K562 (cell line): ENCODE data around the gene MGST2. TPM values are rescaled to one million over a fixed set of nuclear protein-coding genes. Genes with fewer than 3 reads are reported as not detected.

Experiments
- ATAC-seq: fragments of 200-7000 bp; cut with Tn5 transposase; 3 replicates; pipeline ENCODE4 v1.9.1; 2020; ENCODE audit warnings: moderate library complexity
- BruUV-seq: library from RNA; stranded (reverse); fragments of 400-500 nt; replicated peaks from 2 replicates; lab custom pipeline; 2021; lab: Mats Ljungman, UMichigan
- CTCF ChIA-PET: fragments of 300-600 bp; formaldehyde crosslinking; extraction: SDS; loops from one replicate; lab custom pipeline; 2021; ENCODE audit warnings: low intra/inter-chr PET ratio; lab: Yijun Ruan, JAX
- POLR2A ChIA-PET: fragments of 300-600, 350-650 bp; sonication (Branson Sonifier 250); formaldehyde crosslinking; extraction: SDS; loops from one replicate; lab custom pipeline; 2021; ENCODE audit warnings: antibody characterized with exemption, inconsistent platforms; lab: Yijun Ruan, JAX
- DNase-seq, 4 experiments: peaks; one replicate each; pipeline versions ENCODE4 v3.0.0 to v3.0.0-alpha.2; 2011 to 2018; ENCODE audit warnings: low spot score in 3 of 4, mixed read lengths in 3 of 4; ENCODE audit errors: extremely low read depth in 1 of 4
- FAIRE-seq: peaks from 2 replicates; lab custom pipeline; 2011; peaks lifted over from hg19 to GRCh38; lab: Jason Lieb, UNC
- H2AFZ ChIP-seq: 2 replicates; pipeline ENCODE4 v1.6.0; 2011; ENCODE audit warnings: low read depth, low read length, control low read depth, inconsistent platforms
- H3K27ac ChIP-seq: fragments of 200-600 bp; 3 replicates; pipeline ENCODE4 v1.8.0; 2011; ENCODE audit warnings: low read depth, mild to moderate bottlenecking, control low read depth, inconsistent platforms, low read length, moderate library complexity, mixed read lengths; ENCODE audit errors: extremely low read depth
- H3K27me3 ChIP-seq, 2 experiments: fragments of 300-600 bp in 1 of 2; 2 replicates in 1 of 2; 3 replicates in 1 of 2; pipeline versions ENCODE4 v1.6.0 to v1.8.0; 2011; ENCODE audit warnings: inconsistent platforms in 2 of 2, low read length in 2 of 2, mild to moderate bottlenecking in 1 of 2, mixed read lengths in 1 of 2, moderate library complexity in 1 of 2; ENCODE audit not compliant: control insufficient read depth in 2 of 2, insufficient read depth in 2 of 2
- H3K36me3 ChIP-seq: fragments of 300-600 bp; 3 replicates; pipeline ENCODE4 v1.8.0; 2011; ENCODE audit warnings: mild to moderate bottlenecking, low read length, inconsistent platforms; ENCODE audit not compliant: control insufficient read depth, insufficient read depth
- H3K4me1 ChIP-seq, 2 experiments: fragments of 200-600 bp in 1 of 2; replicated peaks in 1 of 2; 2 replicates in 1 of 2; 3 replicates in 1 of 2; pipeline versions ENCODE4 v1.5.1 to v1.8.0; 2011; ENCODE audit warnings: inconsistent platforms in 2 of 2, low read length in 2 of 2, mild to moderate bottlenecking in 1 of 2, mixed read lengths in 1 of 2, moderate library complexity in 1 of 2; ENCODE audit not compliant: control insufficient read depth in 2 of 2, insufficient read depth in 2 of 2
- H3K4me2 ChIP-seq: 2 replicates; pipeline ENCODE4 v1.6.1; 2011; ENCODE audit warnings: low read length, control low read depth, inconsistent platforms, mixed read lengths; ENCODE audit not compliant: insufficient read depth
- H3K4me3 ChIP-seq: fragments of 200-600 bp; sonication (generic), shearing (Covaris generic); 2 replicates; pipeline ENCODE4 v1.5.1; 2016; ENCODE audit warnings: control low read depth, inconsistent platforms
- H3K79me2 ChIP-seq: fragments of 200-600 bp; 3 replicates; pipeline ENCODE4 v1.8.0; 2011; ENCODE audit warnings: low read length, inconsistent platforms; ENCODE audit not compliant: control insufficient read depth, insufficient read depth
- H3K9ac ChIP-seq, 2 experiments: 2 replicates each; pipeline versions ENCODE4 v1.6.0 to v1.6.1; 2011; ENCODE audit warnings: low read depth in 2 of 2, low read length in 2 of 2, control low read depth in 1 of 2, inconsistent platforms in 1 of 2, mild to moderate bottlenecking in 1 of 2, mixed read lengths in 1 of 2; ENCODE audit not compliant: insufficient read depth in 1 of 2
- H3K9me1 ChIP-seq: one replicate; pipeline ENCODE4 v1.6.0; 2011; ENCODE audit warnings: inconsistent platforms, mild to moderate bottlenecking, low read length, moderate library complexity; ENCODE audit not compliant: control insufficient read depth, insufficient read depth
- H3K9me3 ChIP-seq: replicated peaks from 2 replicates; pipeline ENCODE4 v1.5.1; 2011; ENCODE audit warnings: low read depth, low read length, inconsistent platforms; ENCODE audit not compliant: control insufficient read depth, insufficient read depth
- H4K20me1 ChIP-seq: replicated peaks from 2 replicates; pipeline ENCODE4 v1.6.1; 2011; ENCODE audit warnings: low read length, inconsistent platforms, mixed read lengths; ENCODE audit not compliant: control insufficient read depth, insufficient read depth
- GMEB1 ChIP-seq: fragments of 250-450 bp; sonication (Bioruptor Pico); IDR thresholded peaks from 2 replicates; pipeline ENCODE4 v1.4.0; 2020; ENCODE audit warnings: mild to moderate bottlenecking
- ZNF12 ChIP-seq: sonication (generic); formaldehyde crosslinking; IDR thresholded peaks from 2 replicates; pipeline ENCODE4 v1.4.0; 2020; ENCODE audit warnings: mild to moderate bottlenecking, missing genetic modification reagents
- WGBS: fragments of 100-300 bp; shearing (Covaris generic); methylation state at CpG from one replicate; pipeline ENCODE4 v1.1.6; 2016; ENCODE audit warnings: low coverage, mixed read lengths; ENCODE audit not compliant: insufficient coverage; ENCODE audit errors: missing lambda C conversion rate; 5-methylcytosine and 5-hydroxymethylcytosine counted together
- in situ Hi-C: fragments of 300-500 bp; cut with MboI; formaldehyde crosslinking; loops from 4 replicates; pipeline ENCODE4 v1.15.0; 2018; ENCODE audit warnings: inconsistent platforms, mixed read lengths
- intact Hi-C: fragments of 100-400 bp; cut with micrococcal nuclease; formaldehyde crosslinking; loops from 2 replicates; pipeline ENCODE4 v1.14.2; 2022
- polyA plus RNA-seq, 8 experiments: library from polyadenylated mRNA; depleted of rRNA in 4 of 8; stranded (reverse) in 5 of 8; unstranded in 3 of 8; fragments of >200 nt; fragmentation: Nextera tagmentation in 2 of 8; fragmentation: Illumina TruSeq in 1 of 8; extraction: Ambion mirVana in 2 of 8; extraction: Trizol in 1 of 8; gene quantifications; 2 replicates each; pipeline versions ENCODE4 v1.2.1 to v1.2.3, GENCODE V29; 2011 to 2014; ENCODE audit warnings: inconsistent platforms in 1 of 8, missing spikeins in 1 of 8
- total RNA-seq, 7 experiments: library from RNA; depleted of rRNA in 6 of 7; stranded (reverse); fragments of >200 nt in 6 of 7; fragmentation: Illumina TruSeq in 2 of 7; extraction: Trizol in 2 of 7; gene quantifications; 2 replicates each; pipeline versions ENCODE4 v1.2.1 to v1.2.3, GENCODE V29; 2011 to 2021; ENCODE audit warnings: low replicate concordance in 1 of 7
- TF ChIP-seq, protein P1 (sequence below): fragments of 250-450 bp; sonication (Bioruptor Pico); IDR thresholded peaks from 2 replicates; pipeline ENCODE4 v1.5.0; 2020; ENCODE audit warnings: mild to moderate bottlenecking, borderline replicate concordance

MGST2 gene
- total and polyA plus RNA-seq, 9 of the 15 experiments (the other 6 are each of a cell fraction or from before 2014, with no cell fraction given): 38.7 to 115 (median 84.6) TPM

DNA sequence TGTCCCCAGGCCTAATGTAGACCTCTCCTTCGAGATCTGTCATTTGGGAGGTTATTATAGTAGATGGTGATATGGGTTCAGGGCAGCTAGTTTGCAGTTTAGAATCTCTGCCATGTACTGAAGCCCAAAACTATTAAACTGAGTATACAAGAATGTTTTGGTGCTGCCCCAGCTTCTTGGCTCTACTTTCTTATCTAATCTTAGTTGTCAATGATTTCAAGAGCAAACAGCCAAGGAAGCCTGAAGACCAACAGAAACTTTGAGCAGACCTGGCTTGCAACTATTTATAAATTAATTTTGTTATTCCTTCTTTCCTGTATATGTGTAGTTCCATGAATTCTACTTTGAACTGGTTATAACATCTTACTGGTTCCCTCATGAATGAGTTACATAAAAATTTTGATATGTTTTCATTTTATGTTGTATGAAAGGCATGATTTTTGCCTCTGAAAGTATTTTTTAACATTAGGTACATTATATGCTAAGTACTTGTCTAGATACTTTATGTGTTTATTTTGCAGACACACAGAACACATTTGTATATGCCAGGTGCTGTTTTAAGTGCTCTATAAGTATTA is 2.0 kb upstream of the MGST2 start:
- no peak overlapping the region for H3K4me3 ChIP-seq
- intact Hi-C loops: no loop called here
- POLR2A ChIA-PET: no interaction called here
- H3K27me3 ChIP-seq: no peaks in the 10 kb centered on the region
- no peak overlapping the region for H3K4me2 ChIP-seq
- FAIRE-seq (no peak), ATAC-seq (no peak), DNase-seq (no peak)
- no peaks in the 10 kb centered on the region for H3K36me3 ChIP-seq
- no peak for TF ChIP-seq GMEB1 (CRISPR knock-in tag)
- peaks cover 19 to 33% of the 10 kb centered on the region in 2 experiments for H3K4me1 ChIP-seq
- no peak overlapping the region; the same call in 2 of the 3 replicates for H3K27ac ChIP-seq
- 60% methylated on average over 1 of the region's 1 CpG for WGBS
- no peaks in the 10 kb centered on the region for H3K9me3 ChIP-seq
- peaks cover 33% of the 10 kb centered on the region; the same call in 2 of the 3 replicates for H3K79me2 ChIP-seq
- H2AFZ ChIP-seq: peak overlapping the region; percentile 98; the same call in 1 of the 2 replicates
- H3K9me1 ChIP-seq: no peaks in the 10 kb centered on the region
- in situ Hi-C loops: no loop called here
- H3K9ac ChIP-seq: no peak overlapping the region; a peak in 1 of 4 replicates
- CTCF ChIA-PET: no interaction called here
- no TSS peak for BruUV-seq
- H4K20me1 ChIP-seq: no peaks in the 10 kb centered on the region

DNA sequence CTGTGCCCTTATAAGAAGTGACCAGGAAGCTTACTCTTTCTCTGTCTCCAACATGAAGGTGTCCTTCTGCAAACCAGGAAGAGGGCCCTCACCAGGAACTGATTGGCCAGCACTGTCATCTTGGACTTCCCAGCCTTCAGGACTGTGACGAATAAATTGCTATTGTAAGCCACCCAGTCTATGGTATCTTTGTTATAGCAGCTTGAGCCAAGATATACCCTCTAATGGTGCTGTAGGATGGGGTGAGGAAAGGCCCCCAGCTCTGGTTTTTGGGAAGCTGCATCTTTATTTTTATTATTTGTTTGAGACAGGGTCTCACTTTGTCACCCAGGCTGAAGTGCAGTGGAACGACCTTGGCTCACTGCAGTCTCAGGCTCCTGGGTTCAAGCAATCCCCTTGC is 1.2 kb upstream of the MGST2 start:
- H3K36me3 ChIP-seq: no peaks in the 10 kb centered on the region
- TF ChIP-seq, protein P1, sequence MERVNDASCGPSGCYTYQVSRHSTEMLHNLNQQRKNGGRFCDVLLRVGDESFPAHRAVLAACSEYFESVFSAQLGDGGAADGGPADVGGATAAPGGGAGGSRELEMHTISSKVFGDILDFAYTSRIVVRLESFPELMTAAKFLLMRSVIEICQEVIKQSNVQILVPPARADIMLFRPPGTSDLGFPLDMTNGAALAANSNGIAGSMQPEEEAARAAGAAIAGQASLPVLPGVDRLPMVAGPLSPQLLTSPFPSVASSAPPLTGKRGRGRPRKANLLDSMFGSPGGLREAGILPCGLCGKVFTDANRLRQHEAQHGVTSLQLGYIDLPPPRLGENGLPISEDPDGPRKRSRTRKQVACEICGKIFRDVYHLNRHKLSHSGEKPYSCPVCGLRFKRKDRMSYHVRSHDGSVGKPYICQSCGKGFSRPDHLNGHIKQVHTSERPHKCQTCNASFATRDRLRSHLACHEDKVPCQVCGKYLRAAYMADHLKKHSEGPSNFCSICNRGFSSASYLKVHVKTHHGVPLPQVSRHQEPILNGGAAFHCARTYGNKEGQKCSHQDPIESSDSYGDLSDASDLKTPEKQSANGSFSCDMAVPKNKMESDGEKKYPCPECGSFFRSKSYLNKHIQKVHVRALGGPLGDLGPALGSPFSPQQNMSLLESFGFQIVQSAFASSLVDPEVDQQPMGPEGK (CRISPR knock-in tag): no peak
- TF ChIP-seq ZNF12: peak; percentile 91
- peaks cover 41% of the 10 kb centered on the region; the same call in 2 of the 3 replicates for H3K79me2 ChIP-seq
- H3K4me3 ChIP-seq: no peak overlapping the region
- WGBS: 77% methylated on average over 2 of the region's 2 CpGs
- no peaks in the 10 kb centered on the region for H3K27me3 ChIP-seq
- ATAC-seq: no peak
- H2AFZ ChIP-seq: peak overlapping the region; percentile 98
- no peaks in the 10 kb centered on the region for H3K9me3 ChIP-seq
- FAIRE-seq: no peak
- ChIA-PET POLR2A (no interaction called here), CTCF (no interaction called here)
- no peak overlapping the region for H3K9ac ChIP-seq
- H3K9me1 ChIP-seq: no peaks in the 10 kb centered on the region
- peak overlapping the region; percentile 15; the same call in 1 of the 3 replicates for H3K27ac ChIP-seq
- peak overlapping the region; percentile 13; the same call in 1 of the 2 replicates for H3K4me2 ChIP-seq
- BruUV-seq: no TSS peak
- intact Hi-C loops: no loop called here
- in situ Hi-C loops: no loop called here
- no peak for DNase-seq
- no peaks in the 10 kb centered on the region for H4K20me1 ChIP-seq
- H3K4me1 ChIP-seq: peaks cover 19 to 41% of the 10 kb centered on the region in 2 experiments
